Measurements from ENCODE around the gene RAB11FIP3.

DNA sequence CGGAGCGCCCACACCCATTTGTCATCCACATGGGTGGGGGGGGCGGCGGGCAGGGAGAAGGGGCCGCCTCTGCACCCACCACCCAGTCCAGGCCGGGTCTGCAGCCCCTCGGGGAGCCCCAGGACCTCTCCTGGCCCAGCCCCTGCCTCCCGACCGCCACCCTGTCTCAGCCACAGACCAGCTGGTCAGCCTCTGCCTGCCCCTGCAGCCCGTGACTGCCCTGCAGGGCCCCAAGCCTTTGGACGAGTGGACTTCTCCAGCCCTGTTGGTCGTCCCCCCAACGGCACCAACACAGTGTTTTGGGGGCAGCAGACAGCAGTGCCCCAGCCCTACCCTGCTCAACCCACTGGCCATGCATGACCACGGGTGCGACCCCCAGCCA, 136.0 kb downstream of the RAB11FIP3 start:
- TF ChIP-seq, protein P1, sequence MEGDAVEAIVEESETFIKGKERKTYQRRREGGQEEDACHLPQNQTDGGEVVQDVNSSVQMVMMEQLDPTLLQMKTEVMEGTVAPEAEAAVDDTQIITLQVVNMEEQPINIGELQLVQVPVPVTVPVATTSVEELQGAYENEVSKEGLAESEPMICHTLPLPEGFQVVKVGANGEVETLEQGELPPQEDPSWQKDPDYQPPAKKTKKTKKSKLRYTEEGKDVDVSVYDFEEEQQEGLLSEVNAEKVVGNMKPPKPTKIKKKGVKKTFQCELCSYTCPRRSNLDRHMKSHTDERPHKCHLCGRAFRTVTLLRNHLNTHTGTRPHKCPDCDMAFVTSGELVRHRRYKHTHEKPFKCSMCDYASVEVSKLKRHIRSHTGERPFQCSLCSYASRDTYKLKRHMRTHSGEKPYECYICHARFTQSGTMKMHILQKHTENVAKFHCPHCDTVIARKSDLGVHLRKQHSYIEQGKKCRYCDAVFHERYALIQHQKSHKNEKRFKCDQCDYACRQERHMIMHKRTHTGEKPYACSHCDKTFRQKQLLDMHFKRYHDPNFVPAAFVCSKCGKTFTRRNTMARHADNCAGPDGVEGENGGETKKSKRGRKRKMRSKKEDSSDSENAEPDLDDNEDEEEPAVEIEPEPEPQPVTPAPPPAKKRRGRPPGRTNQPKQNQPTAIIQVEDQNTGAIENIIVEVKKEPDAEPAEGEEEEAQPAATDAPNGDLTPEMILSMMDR (IDR thresholded peaks at IDR 0.05): no peak
- TF ChIP-seq POLR2A (IDR thresholded peaks at IDR 0.05) (no peak), EP300 (IDR thresholded peaks at IDR 0.05) (no peak)

Data from ovary (tissue), 3 donors.